Gastroesophageal sphincter (tissue), 3 donors: ENCODE data around the gene ZSWIM1.

Experiments used
- EP300 ChIP-seq: sonication (generic); formaldehyde crosslinking; IDR thresholded peaks from one replicate; pipeline ENCODE4 v1.6.1; 2017; ENCODE audit warnings: antibody characterized with exemption, mild to moderate bottlenecking
- POLR2A ChIP-seq, 2 donors: fragments of 450-650 bp; IDR thresholded peaks; one replicate each; pipeline ENCODE4 v1.6.1; 2017; ENCODE audit warnings: antibody characterized with exemption in 2 of 2, mild to moderate bottlenecking in 2 of 2, moderate library complexity in 1 of 2
- POLR2AphosphoS5 ChIP-seq: sonication (generic); formaldehyde crosslinking; IDR thresholded peaks from one replicate; pipeline ENCODE4 v1.6.1; 2017; ENCODE audit warnings: antibody characterized with exemption
- TF ChIP-seq, protein P1 (sequence below), 4 experiments: fragments of 200-600 bp in 2 of 4; fragments of 450-650 bp in 2 of 4; sonication (generic) in 1 of 4; IDR thresholded peaks; one replicate each; pipeline ENCODE4 v1.5.1; 2017 to 2019; ENCODE audit warnings: antibody characterized with exemption in 4 of 4, mild to moderate bottlenecking in 2 of 4, moderate library complexity in 2 of 4

DNA sequence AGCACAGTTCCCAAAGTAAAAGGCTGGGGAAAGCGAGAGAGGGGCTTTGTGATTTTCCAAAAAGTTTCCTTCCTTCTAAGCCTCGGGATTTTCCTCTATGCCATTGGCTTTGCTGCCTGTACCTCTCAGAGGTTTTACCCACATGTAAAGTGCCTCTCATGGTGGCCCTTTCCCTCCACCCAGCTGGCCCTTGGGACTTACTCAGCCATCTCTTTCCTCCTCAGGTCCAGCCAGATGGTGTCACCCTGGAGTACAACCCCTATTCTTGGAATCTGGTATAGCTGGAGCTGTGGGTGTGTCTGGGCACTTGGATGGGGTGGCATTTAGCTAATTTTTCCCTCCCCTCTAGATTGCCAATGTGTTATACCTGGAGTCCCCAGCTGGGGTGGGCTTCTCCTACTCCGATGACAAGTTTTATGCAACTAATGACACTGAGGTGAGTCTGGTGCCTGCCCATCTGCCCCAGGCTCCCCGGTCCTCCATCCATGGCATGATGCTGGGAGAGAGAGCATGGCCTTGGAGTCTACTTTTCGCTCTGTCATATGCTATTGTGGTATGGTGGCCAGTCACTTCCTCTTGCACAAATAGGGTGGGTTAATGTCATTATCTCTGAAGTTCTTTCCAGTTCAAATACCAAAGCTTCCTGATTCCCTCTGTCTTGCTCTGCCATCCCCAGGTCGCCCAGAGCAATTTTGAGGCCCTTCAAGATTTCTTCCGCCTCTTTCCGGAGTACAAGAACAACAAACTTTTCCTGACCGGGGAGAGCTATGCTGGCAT, 11.2 kb downstream of the ZSWIM1 start:
- TF ChIP-seq, protein P1, sequence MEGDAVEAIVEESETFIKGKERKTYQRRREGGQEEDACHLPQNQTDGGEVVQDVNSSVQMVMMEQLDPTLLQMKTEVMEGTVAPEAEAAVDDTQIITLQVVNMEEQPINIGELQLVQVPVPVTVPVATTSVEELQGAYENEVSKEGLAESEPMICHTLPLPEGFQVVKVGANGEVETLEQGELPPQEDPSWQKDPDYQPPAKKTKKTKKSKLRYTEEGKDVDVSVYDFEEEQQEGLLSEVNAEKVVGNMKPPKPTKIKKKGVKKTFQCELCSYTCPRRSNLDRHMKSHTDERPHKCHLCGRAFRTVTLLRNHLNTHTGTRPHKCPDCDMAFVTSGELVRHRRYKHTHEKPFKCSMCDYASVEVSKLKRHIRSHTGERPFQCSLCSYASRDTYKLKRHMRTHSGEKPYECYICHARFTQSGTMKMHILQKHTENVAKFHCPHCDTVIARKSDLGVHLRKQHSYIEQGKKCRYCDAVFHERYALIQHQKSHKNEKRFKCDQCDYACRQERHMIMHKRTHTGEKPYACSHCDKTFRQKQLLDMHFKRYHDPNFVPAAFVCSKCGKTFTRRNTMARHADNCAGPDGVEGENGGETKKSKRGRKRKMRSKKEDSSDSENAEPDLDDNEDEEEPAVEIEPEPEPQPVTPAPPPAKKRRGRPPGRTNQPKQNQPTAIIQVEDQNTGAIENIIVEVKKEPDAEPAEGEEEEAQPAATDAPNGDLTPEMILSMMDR (IDR thresholded peaks at IDR 0.05) = no peak
- TF ChIP-seq POLR2A (IDR thresholded peaks at IDR 0.05) (no peak), POLR2AphosphoS5 (no peak), EP300 (no peak)
